ENCODE results near the gene COQ6.

- no peak for TF ChIP-seq CTCF (conservative IDR thresholded peaks at IDR 0.05 in 1 of 2, IDR thresholded peaks at IDR 0.05 in 1 of 2; ENCODE audit: extremely low read depth in 1 of 2, insufficient read depth in 1 of 2, low read depth in 1 of 2, low read length in 2 of 2)
- TF ChIP-seq EZH2 (IDR thresholded peaks at IDR 0.05; ENCODE audit: borderline replicate concordance, low read length): no peak
Measured at GRCh38 chr14:73998726-73999125, 48.6 kb downstream of the COQ6 start.
